Fibroblast of pulmonary artery (primary cell): Measurements from ENCODE around the gene PRSS16.
"Not testable (repeated sequence)": the region's sequence is repeated elsewhere in the genome, so short reads cannot be mapped to it uniquely, and the experiment has no call there.

Source experiments
- DNase-seq: peaks from one replicate; pipeline ENCODE4 v3.0.0-alpha.2; 2010; ENCODE audit warnings: low read depth
- H3K4me3 ChIP-seq: replicated peaks from 2 replicates; pipeline ENCODE4 v1.5.1; 2011; ENCODE audit warnings: low read depth, mild to moderate bottlenecking, control low read depth, low read length, moderate library complexity
- TF ChIP-seq, protein P1 (sequence below): IDR thresholded peaks from 2 replicates; pipeline ENCODE4 v1.5.1; 2011; ENCODE audit warnings: mild to moderate bottlenecking, control low read depth, low read length, inconsistent platforms; ENCODE audit errors: missing control alignments

Gene PRSS16

DNA sequence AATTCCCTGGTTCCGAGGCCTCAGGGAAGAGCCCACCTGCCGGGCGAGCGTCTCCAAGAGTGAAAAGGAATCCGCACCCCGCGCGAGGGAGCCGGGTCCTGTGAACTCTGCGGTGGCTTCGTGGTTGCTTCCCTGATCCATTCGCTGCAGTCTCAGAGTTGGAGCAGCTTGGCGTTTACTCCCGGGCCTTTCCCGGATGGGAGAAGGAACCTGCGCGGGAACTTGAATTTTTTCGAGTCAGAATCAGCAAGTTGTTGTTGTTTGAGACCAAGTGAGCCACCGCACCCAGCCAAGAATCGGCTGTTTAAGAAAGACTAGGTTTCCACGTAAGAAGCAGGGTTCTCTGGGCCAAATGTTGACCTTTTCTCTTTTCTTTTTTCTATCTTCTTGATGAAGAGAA is 12.9 kb downstream of the PRSS16 start:
- TF ChIP-seq, protein P1, sequence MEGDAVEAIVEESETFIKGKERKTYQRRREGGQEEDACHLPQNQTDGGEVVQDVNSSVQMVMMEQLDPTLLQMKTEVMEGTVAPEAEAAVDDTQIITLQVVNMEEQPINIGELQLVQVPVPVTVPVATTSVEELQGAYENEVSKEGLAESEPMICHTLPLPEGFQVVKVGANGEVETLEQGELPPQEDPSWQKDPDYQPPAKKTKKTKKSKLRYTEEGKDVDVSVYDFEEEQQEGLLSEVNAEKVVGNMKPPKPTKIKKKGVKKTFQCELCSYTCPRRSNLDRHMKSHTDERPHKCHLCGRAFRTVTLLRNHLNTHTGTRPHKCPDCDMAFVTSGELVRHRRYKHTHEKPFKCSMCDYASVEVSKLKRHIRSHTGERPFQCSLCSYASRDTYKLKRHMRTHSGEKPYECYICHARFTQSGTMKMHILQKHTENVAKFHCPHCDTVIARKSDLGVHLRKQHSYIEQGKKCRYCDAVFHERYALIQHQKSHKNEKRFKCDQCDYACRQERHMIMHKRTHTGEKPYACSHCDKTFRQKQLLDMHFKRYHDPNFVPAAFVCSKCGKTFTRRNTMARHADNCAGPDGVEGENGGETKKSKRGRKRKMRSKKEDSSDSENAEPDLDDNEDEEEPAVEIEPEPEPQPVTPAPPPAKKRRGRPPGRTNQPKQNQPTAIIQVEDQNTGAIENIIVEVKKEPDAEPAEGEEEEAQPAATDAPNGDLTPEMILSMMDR, result no peak
- DNase-seq, result no peak
- no peak overlapping the region for H3K4me3 ChIP-seq

- TF ChIP-seq, protein P1, result no peak
- DNase-seq, result no peak
- H3K4me3 ChIP-seq, result peak overlapping the region; percentile 19
Observed at GRCh38 chr6:27260836-27261375, 13.4 kb downstream of the PRSS16 start.

DNA sequence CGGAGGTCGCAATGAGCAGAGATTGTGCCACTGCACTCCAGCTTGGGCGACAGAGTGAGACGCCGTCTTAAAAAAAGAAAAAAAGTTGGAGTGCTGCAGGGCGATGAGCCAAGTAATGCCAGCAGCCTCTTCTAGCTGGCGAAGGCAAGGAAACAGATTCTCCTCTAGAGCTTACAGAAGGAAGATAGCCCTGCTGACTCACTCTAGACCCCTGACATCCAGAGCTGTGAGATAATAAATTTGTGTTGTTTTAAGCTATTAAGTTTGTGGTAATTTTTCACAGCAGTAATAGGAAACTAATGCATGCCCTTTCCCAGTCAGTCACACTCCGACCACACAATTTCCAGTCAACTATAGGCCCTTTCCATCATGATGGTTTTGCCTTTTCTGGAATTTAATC is 16.4 kb downstream of the PRSS16 start:
- no peak overlapping the region for H3K4me3 ChIP-seq
- DNase-seq, result no peak
- TF ChIP-seq, protein P1, result no peak

DNA sequence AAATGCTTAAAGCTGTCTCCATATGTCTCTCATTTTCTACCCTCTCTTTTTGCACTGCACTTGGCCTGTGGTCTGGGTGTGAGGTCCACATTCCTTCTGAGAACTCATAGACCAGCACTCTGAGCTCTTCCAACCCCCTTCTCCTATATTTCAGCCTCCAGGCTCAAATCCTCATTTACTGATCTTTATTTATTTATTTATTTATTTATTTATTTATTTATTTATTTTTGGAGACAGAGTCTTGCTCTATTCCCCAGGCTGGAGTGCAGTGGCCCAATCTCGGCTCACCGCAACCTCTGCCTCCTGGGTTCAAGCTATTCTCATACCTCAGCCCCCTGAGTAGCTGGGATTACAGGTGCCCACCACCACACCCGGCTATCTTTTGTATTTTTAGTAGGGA is 19.5 kb downstream of the PRSS16 start:
- not testable (repeated sequence) for DNase-seq, H3K4me3 ChIP-seq

- no peak for DNase-seq
- TF ChIP-seq, protein P1, result no peak
- no peak overlapping the region for H3K4me3 ChIP-seq
Observed at GRCh38 chr6:27267857-27268434, 20.4 kb downstream of the PRSS16 start.

- TF ChIP-seq, protein P1, result no peak
- no peak overlapping the region for H3K4me3 ChIP-seq
- no peak for DNase-seq
Observed at GRCh38 chr6:27268803-27269202, 21.3 kb downstream of the PRSS16 start.

DNA sequence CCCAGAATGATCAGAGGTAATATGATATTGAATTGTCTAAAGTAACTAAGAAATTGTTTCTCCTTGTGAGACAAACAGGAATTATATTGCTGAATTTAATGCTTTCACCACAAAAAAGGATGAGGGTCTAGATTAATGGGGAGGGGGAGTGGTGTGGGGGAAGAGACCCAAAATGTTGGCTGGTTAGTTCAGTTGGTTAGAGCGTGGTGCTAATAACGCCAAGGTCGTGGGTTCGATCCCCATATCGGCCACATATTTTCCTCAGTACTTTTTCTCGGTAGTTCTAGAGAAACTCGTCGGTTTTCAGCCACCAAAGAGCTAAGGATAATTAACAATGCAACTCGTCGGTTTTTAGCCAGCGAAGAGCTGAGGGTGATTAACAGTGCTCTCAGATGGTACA is 26.3 kb downstream of the PRSS16 start:
- TF ChIP-seq, protein P1, result no peak
- DNase-seq, result no peak
- no peak overlapping the region for H3K4me3 ChIP-seq
